Kidney (tissue), 22 donors: ENCODE measurements around the gene MIB1. TPM values are rescaled to one million over a fixed set of nuclear protein-coding genes. Genes with fewer than 3 reads are reported as not detected.

ENCODE experiments used
- DNase-seq, 5 donors: peaks; one replicate each; pipeline ENCODE4 v3.0.0-alpha.2; 2013 to 2020
- FAIRE-seq: peaks from 2 replicates; lab custom pipeline; 2012; peaks lifted over from hg19 to GRCh38; lab: Jason Lieb, UNC
- H3K27ac ChIP-seq, 2 donors: one replicate each; pipeline ENCODE4 v1.7.0; 2013; ENCODE audit warnings: low read depth in 2 of 2, low read length in 2 of 2, inconsistent platforms in 1 of 2
- H3K27me3 ChIP-seq: one replicate; pipeline ENCODE4 v1.7.1; 2013; ENCODE audit warnings: low read length, inconsistent platforms; ENCODE audit not compliant: control insufficient read depth, insufficient read depth
- H3K36me3 ChIP-seq, 3 donors: one replicate each; pipeline versions ENCODE4 v1.7.0 to v1.7.1; 2013; ENCODE audit warnings: low read length in 3 of 3, control low read depth in 1 of 3, inconsistent platforms in 1 of 3; ENCODE audit not compliant: insufficient read depth in 3 of 3, control insufficient read depth in 2 of 3
- H3K4me1 ChIP-seq, 3 donors: one replicate each; pipeline versions ENCODE4 v1.7.0 to v1.7.1; 2013; ENCODE audit warnings: low read length in 3 of 3, inconsistent platforms in 1 of 3, low read depth in 1 of 3; ENCODE audit not compliant: control insufficient read depth in 2 of 3, insufficient read depth in 2 of 3
- H3K4me3 ChIP-seq, 3 donors: one replicate each; pipeline versions ENCODE4 v1.7.0 to v1.8.1; 2013; ENCODE audit warnings: low read length in 3 of 3, control low read depth in 1 of 3, inconsistent platforms in 1 of 3
- H3K9ac ChIP-seq, 3 donors: one replicate each; pipeline versions ENCODE4 v1.7.0 to v1.7.1; 2013; ENCODE audit warnings: low read length in 3 of 3, control low read depth in 1 of 3, inconsistent platforms in 1 of 3
- H3K9me3 ChIP-seq, 3 donors: one replicate each; pipeline versions ENCODE4 v1.7.0 to v1.7.1; 2013; ENCODE audit warnings: low read length in 3 of 3, control low read depth in 1 of 3, inconsistent platforms in 1 of 3; ENCODE audit not compliant: control insufficient read depth in 2 of 3, insufficient read depth in 1 of 3
- CTCF ChIP-seq: IDR thresholded peaks from 3 replicates; pipeline ENCODE4 v1.5.1; 2012; ENCODE audit warnings: mild to moderate bottlenecking, moderate library complexity, borderline replicate concordance; ENCODE audit not compliant: insufficient read depth; ENCODE audit errors: extremely low read depth
- intact Hi-C: fragments of 100-400 bp; cut with DNase I; formaldehyde crosslinking; loops from one replicate; pipeline ENCODE4 v1.11.1; 2022
- long read RNA-seq, 10 donors: library from polyadenylated mRNA in 1 of 10; unstranded in 1 of 10; transcript quantifications; one replicate each; pipeline ENCODE4 v2.0.0 and lab custom pipeline, GENCODE V29; 2021 to 2026
- polyA plus RNA-seq: library from polyadenylated mRNA; stranded (reverse); fragments of 350-450 nt; fragmentation: Illumina TruSeq; extraction: RNeasy Lipid Tissue Mini Kit (QIAGEN cat#74804); gene quantifications from one replicate; pipeline ENCODE4 v1.2.3, GENCODE V29; 2014; ENCODE audit warnings: low read depth, low replicate concordance; ENCODE audit not compliant: insufficient read depth
- total RNA-seq: library from RNA; stranded (reverse); fragmentation: NEBNext Ultra II Directional; extraction: Animal tissue kit (Norgen Biotek cat#: 25700); gene quantifications from one replicate; pipeline ENCODE4 v1.2.1, GENCODE V29; 2021
- donor health status: control.
- donor health status: control.
- donor health status: control.
- donor health status: control.
- donor health status: control.
- donor health status: DM: yes; HTN: yes; CAD: no.
- donor health status: Normal renal cell carcinoma (clear cell type).

The MIB1 gene
- total RNA-seq: 38.6 TPM
- 4.5 TPM for polyA plus RNA-seq
- long read RNA-seq, donor 1, full-length matches to known transcripts: 3 of 3 reads
- long read RNA-seq, donor 1, partial matches to known transcripts: 0 of 3 reads
- long read RNA-seq, donor 1, other reads (novel, unspliced or antisense): 0 of 3 reads
- long read RNA-seq, donor 2, full-length matches to known transcripts: 3 of 3 reads
- long read RNA-seq, donor 2, partial matches to known transcripts: 0 of 3 reads
- long read RNA-seq, donor 2, other reads (novel, unspliced or antisense): 0 of 3 reads
- long read RNA-seq, donor 3, full-length matches to known transcripts: 1 of 1 reads
- long read RNA-seq, donor 3, partial matches to known transcripts: 0 of 1 reads
- long read RNA-seq, donor 3, other reads (novel, unspliced or antisense): 0 of 1 reads
- long read RNA-seq, donor 4, full-length matches to known transcripts: 2 of 2 reads
- long read RNA-seq, donor 4, partial matches to known transcripts: 0 of 2 reads
- long read RNA-seq, donor 4, other reads (novel, unspliced or antisense): 0 of 2 reads
- long read RNA-seq, donor 5: 0 reads
- long read RNA-seq, donor 6: 0 reads
- long read RNA-seq, donor 7, full-length matches to known transcripts: 6 of 15 reads
- long read RNA-seq, donor 7, partial matches to known transcripts: 3 of 15 reads
- long read RNA-seq, donor 7, other reads (novel, unspliced or antisense): 6 of 15 reads
- long read RNA-seq, donor 8, full-length matches to known transcripts: 7 of 7 reads
- long read RNA-seq, donor 8, partial matches to known transcripts: 0 of 7 reads
- long read RNA-seq, donor 8, other reads (novel, unspliced or antisense): 0 of 7 reads
- long read RNA-seq, donor 9, full-length matches to known transcripts: 2 of 2 reads
- long read RNA-seq, donor 9, partial matches to known transcripts: 0 of 2 reads
- long read RNA-seq, donor 9, other reads (novel, unspliced or antisense): 0 of 2 reads
- long read RNA-seq, donor 10: 0 reads

GRCh38 chr18:21740538-21741311 is at the start of gene MIB1:
TSS of gene MIB1 (plus strand) at chr18:21740792. CDS start at chr18:21741584, 792 bp downstream.
- H3K27ac ChIP-seq: peak within 1 kb of the TSS; percentile 90 to 99
- H3K36me3 ChIP-seq: no peaks in the 10 kb centered on the region
- peak within 1 kb of the TSS; percentile 62 to 85 (median 79) for H3K4me3 ChIP-seq
- no peaks in the 10 kb centered on the region for H3K9me3 ChIP-seq
- H3K9ac ChIP-seq: peak within 1 kb of the TSS; percentile 46 to 94 (median 94)
- DNase-seq (peak; percentile 99 to 100 (median 99)), FAIRE-seq (peak; percentile 98)
- TF ChIP-seq CTCF: no peak
- H3K4me1 ChIP-seq: peaks cover 0 to 6% (median 0%) of the 10 kb centered on the region in 3 donors
- intact Hi-C loops: no loop called here
- no peaks in the 10 kb centered on the region for H3K27me3 ChIP-seq

DNA sequence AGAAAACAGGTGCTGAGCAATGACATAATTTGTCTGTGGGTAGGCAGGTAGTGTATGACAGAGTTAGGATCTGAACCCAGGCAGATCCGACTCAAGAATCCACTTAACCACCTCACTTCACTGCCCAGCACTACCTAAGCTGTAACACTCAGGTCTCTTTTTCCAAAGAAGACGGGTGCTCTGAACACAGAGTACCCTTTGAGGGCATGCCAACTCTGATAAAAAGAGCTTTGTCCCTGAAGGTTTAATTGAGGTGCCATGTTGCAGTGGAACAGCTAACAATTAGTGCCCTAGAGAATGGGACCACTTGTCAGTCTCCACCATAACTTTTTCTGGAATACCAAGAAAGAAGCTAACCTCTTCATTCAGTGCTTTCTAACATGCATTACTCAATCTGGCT is 47.3 kb upstream of the MIB1 start:
- Histone ChIP-seq H3K4me3 (no peak overlapping the region), H3K36me3 (no peaks in the 10 kb centered on the region), H3K9me3 (peaks cover 0 to 3% (median 0%) of the 10 kb centered on the region in 3 donors), H3K4me1 (no peaks in the 10 kb centered on the region), H3K9ac (no peak overlapping the region), H3K27me3 (no peaks in the 10 kb centered on the region), H3K27ac (no peak overlapping the region)
- no peak for TF ChIP-seq CTCF
- intact Hi-C loops: no loop called here
- DNase-seq: no peak
- FAIRE-seq: no peak

DNA sequence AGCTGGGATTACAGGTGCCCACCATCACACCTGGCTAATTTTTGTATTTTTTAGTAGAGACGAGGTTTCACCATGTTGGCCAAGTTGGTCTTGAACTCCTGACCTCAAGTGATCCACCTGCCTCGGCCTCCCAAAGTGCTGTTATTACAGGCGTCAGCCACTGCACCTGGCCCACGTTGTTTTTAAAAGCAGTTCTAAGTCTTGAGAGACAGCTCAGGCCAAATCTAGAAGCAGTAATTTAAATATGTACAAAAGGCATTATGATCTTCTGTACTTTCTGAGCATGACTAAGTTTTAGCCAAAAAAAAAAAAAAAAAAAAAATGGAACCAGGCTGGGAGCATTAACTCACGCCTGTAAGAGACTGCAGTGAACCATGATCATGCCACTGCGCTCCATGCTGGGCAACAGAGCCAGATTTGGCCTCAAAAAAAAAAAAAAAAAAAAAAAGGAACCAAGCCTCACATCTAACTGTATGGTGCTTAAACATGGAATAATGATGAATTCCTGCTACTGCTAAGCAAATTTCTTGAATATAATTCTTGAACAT is 40.0 kb upstream of the MIB1 start:
- H3K4me1 ChIP-seq: peaks cover 0 to 9% (median 2%) of the 10 kb centered on the region in 3 donors
- no peaks in the 10 kb centered on the region for H3K27me3 ChIP-seq
- peaks cover 0 to 5% (median 0%) of the 10 kb centered on the region in 3 donors for H3K36me3 ChIP-seq
- H3K9me3 ChIP-seq: no peaks in the 10 kb centered on the region
- no peak for TF ChIP-seq CTCF
- FAIRE-seq (no peak), DNase-seq (no peak)
- H3K27ac ChIP-seq: no peak overlapping the region
- intact Hi-C loops: no loop called here
- H3K4me3 ChIP-seq: no peak overlapping the region
- H3K9ac ChIP-seq: no peak overlapping the region
